Ascending aorta (tissue), 2 donors: ENCODE results near the gene ENAM. TPM values are rescaled to one million over a fixed set of nuclear protein-coding genes. Genes with fewer than 3 reads are reported as not detected.
"Not testable (repeated sequence)": the region's sequence is repeated elsewhere in the genome, so short reads cannot be mapped to it uniquely, and the experiment has no call there.

Source experiments
- DNase-seq, 2 donors: peaks; one replicate each; pipeline ENCODE4 v3.0.0-alpha.2; 2019; ENCODE audit warnings: low spot score in 2 of 2
- H3K27ac ChIP-seq, 2 donors: fragments of 200-600 bp; sonication (generic); one replicate each; pipeline ENCODE4 v1.5.1; 2016 to 2017; ENCODE audit warnings: mild to moderate bottlenecking in 1 of 2
- H3K27me3 ChIP-seq: fragments of 200-600 bp; sonication (generic); one replicate; pipeline ENCODE4 v1.5.1; 2017
- H3K36me3 ChIP-seq, 2 donors: fragments of 200-600 bp; sonication (generic); one replicate each; pipeline ENCODE4 v1.5.1; 2016
- H3K4me1 ChIP-seq, 2 donors: fragments of 200-600 bp; sonication (generic); one replicate each; pipeline ENCODE4 v1.5.1; 2016 to 2017; ENCODE audit warnings: mild to moderate bottlenecking in 1 of 2
- H3K4me3 ChIP-seq, 2 donors: fragments of 200-600 bp; sonication (generic); one replicate each; pipeline ENCODE4 v1.5.1; 2016 to 2017; ENCODE audit warnings: mild to moderate bottlenecking in 1 of 2
- H3K9me3 ChIP-seq, 2 donors: fragments of 200-600 bp; sonication (generic); one replicate each; pipeline ENCODE4 v1.5.1; 2016
- CTCF ChIP-seq, 3 experiments: fragments of 200-600 bp in 2 of 3; fragments of 450-650 bp in 1 of 3; sonication (generic) in 2 of 3; IDR thresholded peaks; one replicate each; pipeline ENCODE4 v1.5.1; 2016 to 2019; ENCODE audit warnings: antibody characterized with exemption in 3 of 3, mild to moderate bottlenecking in 1 of 3, moderate library complexity in 1 of 3
- intact Hi-C: fragments of 100-400 bp; cut with DNase I; formaldehyde crosslinking; loops from one replicate; pipeline ENCODE4 v1.15.1; 2023
- total RNA-seq: library from RNA; depleted of rRNA; stranded (reverse); fragments of >200 nt; gene quantifications from one replicate; pipeline ENCODE4 v1.1.0, GENCODE V29; 2016

ENAM gene
- total RNA-seq, 1 donor from 2014 or later = not detected

GRCh38 chr4:70691661-70692060, 63.1 kb downstream of the ENAM start:
- Histone ChIP-seq H3K9me3 (no peaks in the 10 kb centered on the region), H3K4me1 (peaks cover 0 to 23% of the 10 kb centered on the region in 2 donors), H3K27me3 (no peaks in the 10 kb centered on the region), H3K4me3 (no peak overlapping the region), H3K27ac (no peak overlapping the region), H3K36me3 (peaks cover 0 to 6% of the 10 kb centered on the region in 2 donors)
- intact Hi-C loops = no loop called here
- DNase-seq = no peak
- no peak for TF ChIP-seq CTCF (IDR thresholded peaks at IDR 0.05)

- H3K36me3 ChIP-seq, intact Hi-C loops, H3K27ac ChIP-seq, H3K4me3 ChIP-seq, H3K9me3 ChIP-seq, DNase-seq, H3K27me3 ChIP-seq: not testable (repeated sequence)
- H3K4me1 ChIP-seq = peaks cover 0 to 17% of the 10 kb centered on the region in 2 donors
Observed at GRCh38 chr4:70694633-70695032, 66.1 kb downstream of the ENAM start.

Other genes with a start within 250 kb of the ENAM start
- not detected for gene SMR3B, start 245.6 kb upstream of the ENAM start, total RNA-seq
- not detected for gene OPRPN, start 230.8 kb upstream of the ENAM start, total RNA-seq
- not detected for gene MUC7, start 156.5 kb upstream of the ENAM start, total RNA-seq
- not detected for gene AMTN, start 110.2 kb upstream of the ENAM start, total RNA-seq
- not detected for gene AMBN, start 36.5 kb upstream of the ENAM start, total RNA-seq
- gene JCHAIN, start 37.8 kb downstream of the ENAM start, total RNA-seq = 4.0 TPM
- 3.2 TPM for gene UTP3, start 59.8 kb downstream of the ENAM start, total RNA-seq
- 11.7 TPM for gene RUFY3, start 93.2 kb downstream of the ENAM start, total RNA-seq
- 23.3 TPM for gene GRSF1, start 211.1 kb downstream of the ENAM start, total RNA-seq